Nephron (organoid): ENCODE data around the gene ZFYVE28.

ENCODE experiments used
- H3K27ac Mint-ChIP-seq, 3 experiments: 2 replicates each; pipeline ENCODE4 v1.8.0; 2020; ENCODE audit warnings: mixed read lengths in 3 of 3, mild to moderate bottlenecking in 2 of 3, moderate library complexity in 1 of 3
- H3K27me3 Mint-ChIP-seq: 2 replicates; pipeline ENCODE4 v1.8.0; 2021; ENCODE audit warnings: low read depth, mild to moderate bottlenecking, moderate library complexity, mixed read lengths
- H3K36me3 Mint-ChIP-seq: 2 replicates; pipeline ENCODE4 v1.8.0; 2020; ENCODE audit warnings: low read depth, mixed read lengths
- H3K4me1 Mint-ChIP-seq: 2 replicates; pipeline ENCODE4 v1.8.0; 2020; ENCODE audit warnings: mixed read lengths
- H3K4me3 Mint-ChIP-seq, 3 experiments: 2 replicates each; pipeline ENCODE4 v1.8.0; 2020; ENCODE audit warnings: mild to moderate bottlenecking in 3 of 3, mixed read lengths in 3 of 3, moderate library complexity in 2 of 3
- H3K9me3 Mint-ChIP-seq: 2 replicates; pipeline ENCODE4 v1.8.0; 2020; ENCODE audit warnings: mixed read lengths
- TF ChIP-seq, protein P1 (sequence below), 3 experiments: fragments of 200-600 bp; sonication (generic); IDR thresholded peaks; one replicate each; pipeline ENCODE4 v1.5.0; 2021; ENCODE audit warnings: antibody characterized with exemption in 3 of 3; ENCODE audit not compliant: unreplicated experiment in 3 of 3

ZFYVE28 gene

DNA sequence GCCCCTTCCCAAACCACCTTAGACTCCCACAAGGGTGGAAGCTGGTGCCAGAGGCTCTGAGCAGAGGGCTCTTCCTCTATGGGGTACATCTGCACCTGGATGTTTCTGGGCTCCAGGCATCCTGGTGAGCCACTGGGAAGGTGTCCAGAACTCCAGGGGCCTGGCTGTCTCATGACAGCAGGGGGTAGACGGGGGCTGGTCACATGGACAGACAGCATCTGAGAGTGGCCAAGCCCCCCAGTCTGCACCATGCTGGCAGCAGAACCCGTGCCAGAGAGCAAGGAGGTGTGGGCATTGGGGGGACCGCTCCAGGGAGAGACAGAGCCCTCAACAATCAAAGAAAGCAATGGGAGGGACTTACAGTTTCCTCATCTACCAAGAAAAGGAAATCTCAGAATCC is 39.5 kb downstream of the ZFYVE28 start:
- peaks cover 11% of the 10 kb centered on the region for H3K4me1 Mint-ChIP-seq
- TF ChIP-seq, protein P1, sequence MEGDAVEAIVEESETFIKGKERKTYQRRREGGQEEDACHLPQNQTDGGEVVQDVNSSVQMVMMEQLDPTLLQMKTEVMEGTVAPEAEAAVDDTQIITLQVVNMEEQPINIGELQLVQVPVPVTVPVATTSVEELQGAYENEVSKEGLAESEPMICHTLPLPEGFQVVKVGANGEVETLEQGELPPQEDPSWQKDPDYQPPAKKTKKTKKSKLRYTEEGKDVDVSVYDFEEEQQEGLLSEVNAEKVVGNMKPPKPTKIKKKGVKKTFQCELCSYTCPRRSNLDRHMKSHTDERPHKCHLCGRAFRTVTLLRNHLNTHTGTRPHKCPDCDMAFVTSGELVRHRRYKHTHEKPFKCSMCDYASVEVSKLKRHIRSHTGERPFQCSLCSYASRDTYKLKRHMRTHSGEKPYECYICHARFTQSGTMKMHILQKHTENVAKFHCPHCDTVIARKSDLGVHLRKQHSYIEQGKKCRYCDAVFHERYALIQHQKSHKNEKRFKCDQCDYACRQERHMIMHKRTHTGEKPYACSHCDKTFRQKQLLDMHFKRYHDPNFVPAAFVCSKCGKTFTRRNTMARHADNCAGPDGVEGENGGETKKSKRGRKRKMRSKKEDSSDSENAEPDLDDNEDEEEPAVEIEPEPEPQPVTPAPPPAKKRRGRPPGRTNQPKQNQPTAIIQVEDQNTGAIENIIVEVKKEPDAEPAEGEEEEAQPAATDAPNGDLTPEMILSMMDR (IDR thresholded peaks at IDR 0.05; ENCODE audit: unreplicated experiment in 3 of 3): no peak
- H3K9me3 Mint-ChIP-seq: peaks cover 11% of the 10 kb centered on the region
- no peaks in the 10 kb centered on the region for H3K36me3 Mint-ChIP-seq
- H3K4me3 Mint-ChIP-seq: no peak overlapping the region
- no peak overlapping the region for H3K27ac Mint-ChIP-seq
- peaks cover 15% of the 10 kb centered on the region for H3K27me3 Mint-ChIP-seq

DNA sequence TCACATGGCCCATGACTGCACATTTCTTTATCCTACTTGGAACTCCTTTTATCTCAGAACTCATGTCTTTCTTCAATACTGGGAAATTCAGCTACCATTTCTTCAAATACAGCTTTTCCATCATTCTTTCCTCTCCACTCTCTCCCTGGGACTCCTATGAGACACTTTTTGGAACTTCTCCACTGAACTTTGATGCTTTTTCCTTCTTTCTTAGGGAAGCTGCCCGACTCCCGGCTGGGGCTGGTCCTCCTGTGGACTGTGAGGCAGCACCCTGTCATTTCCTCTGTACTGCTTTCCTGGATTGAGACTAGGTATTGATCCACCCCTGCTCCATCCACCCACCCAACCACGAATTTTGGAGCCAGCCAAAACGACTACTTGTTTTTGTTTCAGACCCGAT is 40.0 kb downstream of the ZFYVE28 start:
- Mint-ChIP-seq H3K27me3 (peaks cover 14% of the 10 kb centered on the region), H3K27ac (no peak overlapping the region), H3K9me3 (peaks cover 13% of the 10 kb centered on the region), H3K4me1 (peaks cover 11% of the 10 kb centered on the region), H3K36me3 (no peaks in the 10 kb centered on the region), H3K4me3 (no peak overlapping the region)
- TF ChIP-seq, protein P1 (IDR thresholded peaks at IDR 0.05; ENCODE audit: unreplicated experiment in 3 of 3): no peak

DNA sequence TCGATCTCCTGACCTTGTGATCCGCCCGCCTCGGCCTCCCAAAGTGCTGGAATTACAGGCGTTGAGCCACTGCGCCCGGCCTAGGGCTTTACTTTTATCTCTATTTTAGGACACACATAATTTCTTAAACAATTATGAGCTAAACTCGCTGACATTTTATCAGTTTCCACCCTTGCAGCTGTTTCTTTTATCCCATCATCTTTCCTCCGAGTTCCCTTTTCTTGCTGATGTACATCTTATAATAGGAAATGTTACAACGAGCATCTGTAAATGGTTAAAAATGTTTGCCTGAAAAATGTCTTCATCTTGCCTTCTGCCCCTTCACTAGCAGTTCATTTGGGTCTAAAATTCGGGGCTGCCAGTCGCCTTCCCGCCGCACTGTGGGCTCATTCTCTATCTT is 41.2 kb downstream of the ZFYVE28 start:
- TF ChIP-seq, protein P1 (IDR thresholded peaks at IDR 0.05; ENCODE audit: unreplicated experiment in 3 of 3): no peak
- Mint-ChIP-seq H3K4me1 (peaks cover 5% of the 10 kb centered on the region), H3K4me3 (no peak overlapping the region), H3K36me3 (no peaks in the 10 kb centered on the region), H3K27me3 (peaks cover 7% of the 10 kb centered on the region), H3K27ac (no peak overlapping the region), H3K9me3 (peaks cover 13% of the 10 kb centered on the region)

DNA sequence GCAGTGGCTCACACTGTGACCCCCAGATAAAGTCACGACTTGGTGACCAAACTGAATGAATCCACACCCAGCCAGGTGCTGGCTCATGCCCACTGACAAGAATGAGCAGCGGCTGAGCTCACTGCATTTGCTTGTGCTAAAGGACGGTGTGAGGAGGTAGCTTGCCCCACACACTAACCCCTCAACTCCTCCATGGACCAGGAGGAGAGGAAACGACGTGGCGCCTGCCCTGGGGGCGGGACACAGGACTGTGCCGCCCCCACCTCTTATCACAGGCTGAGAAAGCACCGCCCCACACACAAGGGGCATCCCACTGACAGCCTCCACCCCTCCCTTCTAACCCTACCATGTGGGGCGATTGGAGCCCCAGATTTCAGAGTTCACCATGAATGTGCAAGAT is 43.0 kb downstream of the ZFYVE28 start:
- H3K36me3 Mint-ChIP-seq: no peaks in the 10 kb centered on the region
- no peak overlapping the region for H3K4me3 Mint-ChIP-seq
- TF ChIP-seq, protein P1 (IDR thresholded peaks at IDR 0.05; ENCODE audit: unreplicated experiment in 3 of 3): no peak
- H3K27ac Mint-ChIP-seq: no peak overlapping the region
- peaks cover 7% of the 10 kb centered on the region for H3K9me3 Mint-ChIP-seq
- H3K4me1 Mint-ChIP-seq: peaks cover 5% of the 10 kb centered on the region
- peaks cover 7% of the 10 kb centered on the region for H3K27me3 Mint-ChIP-seq

DNA sequence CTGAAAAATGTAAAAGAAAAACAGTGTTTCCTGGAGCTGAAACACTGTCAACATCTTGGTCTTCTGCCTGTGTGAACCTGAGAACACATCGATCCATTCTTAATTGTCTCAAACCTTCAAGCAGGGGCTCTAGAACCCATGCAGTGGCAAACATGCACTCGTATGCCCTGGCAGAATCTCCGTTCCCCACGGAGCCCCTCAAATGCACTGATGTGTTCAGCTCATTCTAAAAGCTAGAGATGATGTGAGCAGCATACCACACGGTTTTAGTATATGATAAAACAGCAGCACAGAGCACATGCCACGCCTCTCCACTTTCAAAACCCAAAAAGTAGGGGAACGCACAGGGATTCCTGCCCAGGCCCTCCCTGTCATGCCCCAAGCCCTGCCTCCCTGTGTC is 44.9 kb downstream of the ZFYVE28 start:
- no peak overlapping the region for H3K4me3 Mint-ChIP-seq
- no peak overlapping the region for H3K27ac Mint-ChIP-seq
- peaks cover 11% of the 10 kb centered on the region for H3K27me3 Mint-ChIP-seq
- no peaks in the 10 kb centered on the region for H3K36me3 Mint-ChIP-seq
- TF ChIP-seq, protein P1 (IDR thresholded peaks at IDR 0.05; ENCODE audit: unreplicated experiment in 3 of 3): no peak
- H3K9me3 Mint-ChIP-seq: peaks cover 10% of the 10 kb centered on the region
- peaks cover 5% of the 10 kb centered on the region for H3K4me1 Mint-ChIP-seq

GRCh38 chr4:2372488-2373030 is 45.9 kb downstream of the ZFYVE28 start:
- Mint-ChIP-seq H3K9me3 (peaks cover 10% of the 10 kb centered on the region), H3K27me3 (peaks cover 11% of the 10 kb centered on the region), H3K4me3 (no peak overlapping the region), H3K36me3 (no peaks in the 10 kb centered on the region), H3K27ac (no peak overlapping the region), H3K4me1 (peaks cover 4% of the 10 kb centered on the region)
- TF ChIP-seq, protein P1 (IDR thresholded peaks at IDR 0.05; ENCODE audit: unreplicated experiment in 3 of 3): no peak
